HEK293 (cell line): ENCODE results near the gene OXNAD1.

ENCODE experiments used
- CTCF ChIA-PET: fragments of 350-600 bp; formaldehyde crosslinking; extraction: SDS; loops from one replicate; lab custom pipeline; 2021; ENCODE audit warnings: antibody characterized with exemption; lab: Yijun Ruan, JAX
- POLR2A ChIA-PET: fragments of 300-600 bp; formaldehyde crosslinking; extraction: SDS; loops from one replicate; lab custom pipeline; 2020; ENCODE audit warnings: antibody characterized with exemption, inconsistent platforms; lab: Yijun Ruan, JAX
- H3K27ac ChIP-seq: fragments of 200-500 bp; sonication (Bioruptor generic); 2 replicates; pipeline ENCODE4 v1.5.1; 2014; ENCODE audit warnings: low read depth, low read length, control low read depth, inconsistent platforms; ENCODE audit errors: extremely low read depth
- H3K36me3 ChIP-seq, 2 experiments: fragments of 200-500 bp in 1 of 2; sonication (Bioruptor generic) in 1 of 2; 1 replicate in 1 of 2; 2 replicates in 1 of 2; pipeline ENCODE4 v1.5.1; 2014 to 2017; ENCODE audit warnings: inconsistent platforms in 2 of 2, low read length in 2 of 2; ENCODE audit not compliant: control insufficient read depth in 2 of 2, insufficient read depth in 1 of 2
- H3K4me1 ChIP-seq: fragments of 200-500 bp; sonication (Bioruptor generic); 2 replicates; pipeline ENCODE4 v1.5.1; 2014; ENCODE audit warnings: mild to moderate bottlenecking, low read length, inconsistent platforms; ENCODE audit not compliant: control insufficient read depth, insufficient read depth
- H3K4me3 ChIP-seq: 2 replicates; pipeline ENCODE4 v1.5.1; 2011; ENCODE audit warnings: low read depth, mild to moderate bottlenecking, control low read depth, low read length, moderate library complexity
- H3K9me3 ChIP-seq: fragments of 200-500 bp; sonication (Bioruptor generic); 2 replicates; pipeline ENCODE4 v1.5.1; 2014; ENCODE audit warnings: low read depth, low read length, inconsistent platforms; ENCODE audit not compliant: control insufficient read depth, insufficient read depth
- HOXA7 ChIP-seq: sonication (generic); formaldehyde crosslinking; IDR thresholded peaks from 2 replicates; pipeline ENCODE4 v1.8.1; 2022; ENCODE audit warnings: missing genetic modification reagents, borderline replicate concordance
- OSR2 ChIP-seq: fragments of 450-650 bp; formaldehyde crosslinking; IDR thresholded peaks from 2 replicates; pipeline ENCODE4 v1.5.1; 2016; ENCODE audit warnings: missing biosample characterization, missing genetic modification characterization
- RBAK ChIP-seq: fragments of 450-650 bp; formaldehyde crosslinking; IDR thresholded peaks from 2 replicates; pipeline ENCODE4 v1.5.1; 2016; ENCODE audit warnings: missing biosample characterization, missing genetic modification characterization
- SCRT1 ChIP-seq: fragments of 450-650 bp; formaldehyde crosslinking; IDR thresholded peaks from 2 replicates; pipeline ENCODE4 v1.5.1; 2016; ENCODE audit warnings: missing biosample characterization, missing genetic modification characterization, borderline replicate concordance
- TRIM28 ChIP-seq: IDR thresholded peaks from 2 replicates; pipeline ENCODE4 v1.6.1; 2011; ENCODE audit warnings: low read length, control low read depth, borderline replicate concordance
- ZBTB17 ChIP-seq: fragments of 450-650 bp; formaldehyde crosslinking; IDR thresholded peaks from 2 replicates; pipeline ENCODE4 v1.5.1; 2016; ENCODE audit warnings: missing biosample characterization, missing genetic modification characterization
- ZFP37 ChIP-seq: fragments of 450-650 bp; formaldehyde crosslinking; IDR thresholded peaks from 2 replicates; pipeline ENCODE4 v1.5.1; 2016; ENCODE audit warnings: missing biosample characterization, missing genetic modification characterization
- ZNF114 ChIP-seq: fragments of 450-650 bp; formaldehyde crosslinking; IDR thresholded peaks from 2 replicates; pipeline ENCODE4 v1.5.0; 2017; ENCODE audit warnings: missing biosample characterization, missing genetic modification characterization
- ZNF132 ChIP-seq: fragments of 450-650 bp; formaldehyde crosslinking; IDR thresholded peaks from 2 replicates; pipeline ENCODE4 v1.5.1; 2017; ENCODE audit warnings: missing biosample characterization, missing genetic modification characterization, borderline replicate concordance
- ZNF140 ChIP-seq: fragments of 450-650 bp; formaldehyde crosslinking; IDR thresholded peaks from 2 replicates; pipeline ENCODE4 v1.5.1; 2016; ENCODE audit warnings: missing biosample characterization, missing genetic modification characterization
- ZNF155 ChIP-seq: fragments of 450-650 bp; formaldehyde crosslinking; IDR thresholded peaks from 2 replicates; pipeline ENCODE4 v1.5.1; 2016; ENCODE audit warnings: missing biosample characterization, missing genetic modification characterization
- ZNF174 ChIP-seq: fragments of 450-650 bp; formaldehyde crosslinking; IDR thresholded peaks from 2 replicates; pipeline ENCODE4 v1.5.0; 2017; ENCODE audit warnings: missing biosample characterization, mild to moderate bottlenecking, missing genetic modification characterization
- ZNF211 ChIP-seq: fragments of 450-650 bp; formaldehyde crosslinking; IDR thresholded peaks from 2 replicates; pipeline ENCODE4 v1.5.1; 2016; ENCODE audit warnings: low read depth, missing biosample characterization, missing genetic modification characterization
- ZNF239 ChIP-seq: fragments of 450-650 bp; formaldehyde crosslinking; IDR thresholded peaks from 2 replicates; pipeline ENCODE4 v1.5.1; 2016; ENCODE audit warnings: missing biosample characterization, missing genetic modification characterization
- ZNF311 ChIP-seq: fragments of 450-650 bp; formaldehyde crosslinking; IDR thresholded peaks from 2 replicates; pipeline ENCODE4 v1.5.1; 2017; ENCODE audit warnings: missing biosample characterization, missing genetic modification characterization, borderline replicate concordance
- ZNF354C ChIP-seq: fragments of 450-650 bp; formaldehyde crosslinking; IDR thresholded peaks from 2 replicates; pipeline ENCODE4 v1.5.1; 2016; ENCODE audit warnings: missing biosample characterization, missing genetic modification characterization, low read depth, borderline replicate concordance
- ZNF48 ChIP-seq: fragments of 450-650 bp; formaldehyde crosslinking; IDR thresholded peaks from 2 replicates; pipeline ENCODE4 v1.5.1; 2016; ENCODE audit warnings: missing biosample characterization, missing genetic modification characterization
- ZNF513 ChIP-seq: fragments of 450-650 bp; IDR thresholded peaks from 2 replicates; pipeline ENCODE4 v1.5.1; 2018; ENCODE audit warnings: missing biosample characterization, missing genetic modification characterization
- ZNF521 ChIP-seq: fragments of 450-650 bp; formaldehyde crosslinking; IDR thresholded peaks from 2 replicates; pipeline ENCODE4 v1.5.1; 2017; ENCODE audit warnings: missing biosample characterization, mild to moderate bottlenecking, missing genetic modification characterization
- ZNF549 ChIP-seq: fragments of 450-650 bp; IDR thresholded peaks from 2 replicates; pipeline ENCODE4 v1.5.1; 2018; ENCODE audit warnings: missing biosample characterization, missing genetic modification characterization, mild to moderate bottlenecking, inconsistent platforms, moderate library complexity
- ZNF610 ChIP-seq: fragments of 450-650 bp; formaldehyde crosslinking; IDR thresholded peaks from 2 replicates; pipeline ENCODE4 v1.5.1; 2016; ENCODE audit warnings: missing biosample characterization, missing genetic modification characterization, borderline replicate concordance
- TF ChIP-seq, protein P1 (sequence below): fragments of 450-650 bp; formaldehyde crosslinking; IDR thresholded peaks from 2 replicates; pipeline ENCODE4 v1.5.1; 2017; ENCODE audit warnings: missing biosample characterization, mild to moderate bottlenecking, missing genetic modification characterization, moderate library complexity
- TF ChIP-seq, protein P2 (sequence below): fragments of 450-650 bp; formaldehyde crosslinking; IDR thresholded peaks from 2 replicates; pipeline ENCODE4 v1.5.1; 2016; ENCODE audit warnings: missing biosample characterization, missing genetic modification characterization
- TF ChIP-seq, protein P3 (sequence below): fragments of 450-650 bp; formaldehyde crosslinking; IDR thresholded peaks from 2 replicates; pipeline ENCODE4 v1.5.1; 2017; ENCODE audit warnings: missing biosample characterization, missing genetic modification characterization
- TF ChIP-seq, protein P4 (sequence below): fragments of 450-650 bp; formaldehyde crosslinking; IDR thresholded peaks from 2 replicates; pipeline ENCODE4 v1.5.1; 2016; ENCODE audit warnings: missing biosample characterization, missing genetic modification characterization, borderline replicate concordance

The OXNAD1 gene

DNA sequence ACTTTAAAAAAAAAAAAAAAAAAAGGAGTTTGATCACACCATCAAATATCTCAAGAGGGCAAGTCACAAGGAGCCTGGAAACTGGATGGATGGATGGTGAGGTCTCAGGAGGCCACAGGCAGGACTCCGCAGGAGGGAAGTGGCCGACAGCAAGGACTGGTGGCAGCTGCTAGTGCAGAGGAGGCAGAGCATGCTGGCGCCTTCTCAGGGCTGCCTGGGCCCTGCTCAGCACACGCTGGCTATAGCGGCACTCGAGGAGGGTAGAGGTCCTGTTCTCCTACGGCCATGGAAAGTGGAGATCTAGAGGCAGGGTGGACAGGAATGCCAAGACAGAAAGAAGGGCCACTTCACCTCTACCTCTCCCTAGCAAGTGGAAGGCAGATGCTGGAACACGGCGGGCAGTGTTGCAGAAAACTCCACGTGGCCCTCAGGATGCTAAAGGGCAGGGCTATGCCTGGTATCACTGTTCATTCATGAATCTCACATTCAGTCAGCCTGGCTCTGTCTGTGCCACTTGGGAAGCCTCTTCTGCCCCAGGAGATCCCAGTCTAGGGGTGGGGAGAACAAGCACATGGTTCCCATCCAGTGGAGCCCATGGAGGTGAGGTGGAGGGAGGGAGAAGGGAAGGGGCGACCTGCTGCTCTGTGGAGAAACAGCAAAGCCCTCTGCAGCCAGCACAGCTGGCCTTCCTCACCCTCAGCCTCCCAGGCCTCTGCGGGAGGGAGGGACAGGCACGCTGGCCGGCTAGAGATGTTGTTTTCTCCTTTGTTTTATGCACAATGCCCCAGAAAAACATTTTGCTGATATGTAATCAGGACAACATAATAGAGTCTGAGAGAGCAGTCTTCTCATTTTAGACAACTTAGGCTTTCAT lies 71.0 kb downstream of the OXNAD1 start:
- POLR2A ChIA-PET: no interaction called here

DNA sequence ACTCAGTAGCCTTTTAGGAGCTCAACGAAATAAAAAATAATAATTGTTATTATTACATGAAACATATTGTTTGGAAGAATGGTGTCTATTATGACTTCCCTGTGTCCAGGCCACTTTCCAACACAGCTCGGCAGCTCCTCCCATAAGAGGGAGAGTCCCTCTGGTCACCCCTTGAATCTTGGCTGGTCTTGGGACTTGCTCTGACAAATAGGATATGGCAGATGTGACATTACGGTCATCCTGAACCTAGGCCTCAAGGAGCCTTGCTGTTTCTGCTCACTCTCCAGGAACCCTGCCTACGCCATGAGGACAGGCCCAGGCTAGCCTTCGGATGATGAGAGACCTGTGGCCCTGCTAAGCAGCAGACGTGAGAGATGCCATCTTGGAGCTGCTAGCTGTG lies 71.8 kb downstream of the OXNAD1 start:
- no peak overlapping the region for H3K4me3 ChIP-seq
- ChIA-PET POLR2A (no interaction called here), CTCF (interaction anchor here (1.0 to 1.5 kb wide), 2 partner anchors 17 to 18 kb away, joined by 4 read pairs; no protein-coding TSS in a partner anchor)
- peaks cover 0 to 6% of the 10 kb centered on the region in 2 experiments; a peak in 1 of 3 replicates for H3K36me3 ChIP-seq
- H3K4me1 ChIP-seq: no peaks in the 10 kb centered on the region
- no peaks in the 10 kb centered on the region for H3K9me3 ChIP-seq
- H3K27ac ChIP-seq: no peak overlapping the region
- TF ChIP-seq, protein P1, sequence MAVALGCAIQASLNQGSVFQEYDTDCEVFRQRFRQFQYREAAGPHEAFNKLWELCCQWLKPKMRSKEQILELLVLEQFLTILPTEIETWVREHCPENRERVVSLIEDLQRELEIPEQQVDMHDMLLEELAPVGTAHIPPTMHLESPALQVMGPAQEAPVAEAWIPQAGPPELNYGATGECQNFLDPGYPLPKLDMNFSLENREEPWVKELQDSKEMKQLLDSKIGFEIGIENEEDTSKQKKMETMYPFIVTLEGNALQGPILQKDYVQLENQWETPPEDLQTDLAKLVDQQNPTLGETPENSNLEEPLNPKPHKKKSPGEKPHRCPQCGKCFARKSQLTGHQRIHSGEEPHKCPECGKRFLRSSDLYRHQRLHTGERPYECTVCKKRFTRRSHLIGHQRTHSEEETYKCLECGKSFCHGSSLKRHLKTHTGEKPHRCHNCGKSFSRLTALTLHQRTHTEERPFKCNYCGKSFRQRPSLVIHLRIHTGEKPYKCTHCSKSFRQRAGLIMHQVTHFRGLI (tag by site-specific recombination): no peak
- TF ChIP-seq ZNF549 (tag by site-specific recombination) (no peak), ZFP37 (tag by site-specific recombination) (no peak), ZNF513 (tag by site-specific recombination) (no peak), ZNF610 (tag by site-specific recombination) (no peak), ZBTB17 (tag by site-specific recombination) (no peak), HOXA7 (no peak), SCRT1 (tag by site-specific recombination) (no peak), ZNF211 (tag by site-specific recombination) (no peak), TRIM28 (no peak), OSR2 (tag by site-specific recombination) (no peak)
- TF ChIP-seq, protein P2, sequence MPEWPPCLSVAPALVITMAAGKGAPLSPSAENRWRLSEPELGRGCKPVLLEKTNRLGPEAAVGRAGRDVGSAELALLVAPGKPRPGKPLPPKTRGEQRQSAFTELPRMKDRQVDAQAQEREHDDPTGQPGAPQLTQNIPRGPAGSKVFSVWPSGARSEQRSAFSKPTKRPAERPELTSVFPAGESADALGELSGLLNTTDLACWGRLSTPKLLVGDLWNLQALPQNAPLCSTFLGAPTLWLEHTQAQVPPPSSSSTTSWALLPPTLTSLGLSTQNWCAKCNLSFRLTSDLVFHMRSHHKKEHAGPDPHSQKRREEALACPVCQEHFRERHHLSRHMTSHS (tag by site-specific recombination): no peak

More for the DNA sequence above, 71.0 kb downstream of the OXNAD1 start:
- TF ChIP-seq ZNF114 (tag by site-specific recombination) (no peak), ZNF239 (tag by site-specific recombination) (no peak), ZNF521 (tag by site-specific recombination) (no peak), ZNF48 (tag by site-specific recombination) (no peak), ZNF140 (tag by site-specific recombination) (no peak), ZNF132 (tag by site-specific recombination) (no peak), ZNF311 (no peak), RBAK (tag by site-specific recombination) (no peak), ZNF549 (tag by site-specific recombination) (no peak), ZNF354C (tag by site-specific recombination) (no peak), ZNF155 (tag by site-specific recombination) (no peak), ZNF174 (no peak)
- TF ChIP-seq, protein P3, sequence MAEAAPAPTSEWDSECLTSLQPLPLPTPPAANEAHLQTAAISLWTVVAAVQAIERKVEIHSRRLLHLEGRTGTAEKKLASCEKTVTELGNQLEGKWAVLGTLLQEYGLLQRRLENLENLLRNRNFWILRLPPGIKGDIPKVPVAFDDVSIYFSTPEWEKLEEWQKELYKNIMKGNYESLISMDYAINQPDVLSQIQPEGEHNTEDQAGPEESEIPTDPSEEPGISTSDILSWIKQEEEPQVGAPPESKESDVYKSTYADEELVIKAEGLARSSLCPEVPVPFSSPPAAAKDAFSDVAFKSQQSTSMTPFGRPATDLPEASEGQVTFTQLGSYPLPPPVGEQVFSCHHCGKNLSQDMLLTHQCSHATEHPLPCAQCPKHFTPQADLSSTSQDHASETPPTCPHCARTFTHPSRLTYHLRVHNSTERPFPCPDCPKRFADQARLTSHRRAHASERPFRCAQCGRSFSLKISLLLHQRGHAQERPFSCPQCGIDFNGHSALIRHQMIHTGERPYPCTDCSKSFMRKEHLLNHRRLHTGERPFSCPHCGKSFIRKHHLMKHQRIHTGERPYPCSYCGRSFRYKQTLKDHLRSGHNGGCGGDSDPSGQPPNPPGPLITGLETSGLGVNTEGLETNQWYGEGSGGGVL (tag by site-specific recombination): no peak
- TF ChIP-seq, protein P4, sequence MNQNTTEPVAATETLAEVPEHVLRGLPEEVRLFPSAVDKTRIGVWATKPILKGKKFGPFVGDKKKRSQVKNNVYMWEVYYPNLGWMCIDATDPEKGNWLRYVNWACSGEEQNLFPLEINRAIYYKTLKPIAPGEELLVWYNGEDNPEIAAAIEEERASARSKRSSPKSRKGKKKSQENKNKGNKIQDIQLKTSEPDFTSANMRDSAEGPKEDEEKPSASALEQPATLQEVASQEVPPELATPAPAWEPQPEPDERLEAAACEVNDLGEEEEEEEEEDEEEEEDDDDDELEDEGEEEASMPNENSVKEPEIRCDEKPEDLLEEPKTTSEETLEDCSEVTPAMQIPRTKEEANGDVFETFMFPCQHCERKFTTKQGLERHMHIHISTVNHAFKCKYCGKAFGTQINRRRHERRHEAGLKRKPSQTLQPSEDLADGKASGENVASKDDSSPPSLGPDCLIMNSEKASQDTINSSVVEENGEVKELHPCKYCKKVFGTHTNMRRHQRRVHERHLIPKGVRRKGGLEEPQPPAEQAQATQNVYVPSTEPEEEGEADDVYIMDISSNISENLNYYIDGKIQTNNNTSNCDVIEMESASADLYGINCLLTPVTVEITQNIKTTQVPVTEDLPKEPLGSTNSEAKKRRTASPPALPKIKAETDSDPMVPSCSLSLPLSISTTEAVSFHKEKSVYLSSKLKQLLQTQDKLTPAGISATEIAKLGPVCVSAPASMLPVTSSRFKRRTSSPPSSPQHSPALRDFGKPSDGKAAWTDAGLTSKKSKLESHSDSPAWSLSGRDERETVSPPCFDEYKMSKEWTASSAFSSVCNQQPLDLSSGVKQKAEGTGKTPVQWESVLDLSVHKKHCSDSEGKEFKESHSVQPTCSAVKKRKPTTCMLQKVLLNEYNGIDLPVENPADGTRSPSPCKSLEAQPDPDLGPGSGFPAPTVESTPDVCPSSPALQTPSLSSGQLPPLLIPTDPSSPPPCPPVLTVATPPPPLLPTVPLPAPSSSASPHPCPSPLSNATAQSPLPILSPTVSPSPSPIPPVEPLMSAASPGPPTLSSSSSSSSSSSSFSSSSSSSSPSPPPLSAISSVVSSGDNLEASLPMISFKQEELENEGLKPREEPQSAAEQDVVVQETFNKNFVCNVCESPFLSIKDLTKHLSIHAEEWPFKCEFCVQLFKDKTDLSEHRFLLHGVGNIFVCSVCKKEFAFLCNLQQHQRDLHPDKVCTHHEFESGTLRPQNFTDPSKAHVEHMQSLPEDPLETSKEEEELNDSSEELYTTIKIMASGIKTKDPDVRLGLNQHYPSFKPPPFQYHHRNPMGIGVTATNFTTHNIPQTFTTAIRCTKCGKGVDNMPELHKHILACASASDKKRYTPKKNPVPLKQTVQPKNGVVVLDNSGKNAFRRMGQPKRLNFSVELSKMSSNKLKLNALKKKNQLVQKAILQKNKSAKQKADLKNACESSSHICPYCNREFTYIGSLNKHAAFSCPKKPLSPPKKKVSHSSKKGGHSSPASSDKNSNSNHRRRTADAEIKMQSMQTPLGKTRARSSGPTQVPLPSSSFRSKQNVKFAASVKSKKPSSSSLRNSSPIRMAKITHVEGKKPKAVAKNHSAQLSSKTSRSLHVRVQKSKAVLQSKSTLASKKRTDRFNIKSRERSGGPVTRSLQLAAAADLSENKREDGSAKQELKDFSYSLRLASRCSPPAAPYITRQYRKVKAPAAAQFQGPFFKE (tag by site-specific recombination): no peak
- TF ChIP-seq, all 188 proteins: peak for 0
- H3K4me1 ChIP-seq: no peaks in the 10 kb centered on the region
- peaks cover 0 to 6% of the 10 kb centered on the region in 2 experiments; a peak in 1 of 3 replicates for H3K36me3 ChIP-seq
- no peaks in the 10 kb centered on the region for H3K9me3 ChIP-seq
- no peak overlapping the region for H3K27ac ChIP-seq
- CTCF ChIA-PET: interaction anchor here (1.0 to 1.5 kb wide), 2 partner anchors 16 to 17 kb away, joined by 4 read pairs; no protein-coding TSS in a partner anchor
- H3K4me3 ChIP-seq: no peak overlapping the region
